H9 (cell line): ENCODE measurements around the gene GEN1. TPM values are rescaled to one million over a fixed set of nuclear protein-coding genes. Genes with fewer than 3 reads are reported as not detected.
A peak's percentile ranks its signal among the peaks of the same experiment; 100 is the strongest.

Experiments
- DNase-seq: peaks from one replicate; pipeline ENCODE4 v3.0.0-alpha.2; 2017
- H2AFZ ChIP-seq: one replicate; pipeline ENCODE4 v1.6.1; 2013; ENCODE audit warnings: mild to moderate bottlenecking, low read length, control low read depth, moderate library complexity
- H2AK5ac ChIP-seq: 2 replicates; pipeline ENCODE4 v1.6.1; 2013; ENCODE audit warnings: low read length, control low read depth, mixed read lengths; ENCODE audit not compliant: insufficient read length
- H2BK120ac ChIP-seq: one replicate; pipeline ENCODE4 v1.6.1; 2013; ENCODE audit warnings: low read depth, mild to moderate bottlenecking, low read length, control low read depth, inconsistent platforms; ENCODE audit not compliant: poor library complexity, severe bottlenecking
- H2BK12ac ChIP-seq: 2 replicates; pipeline ENCODE4 v1.6.1; 2013; ENCODE audit warnings: low read length, control low read depth, mixed read lengths, low read depth; ENCODE audit not compliant: insufficient read length
- H2BK15ac ChIP-seq: 2 replicates; pipeline ENCODE4 v1.6.1; 2013; ENCODE audit warnings: low read depth, low read length, control low read depth
- H2BK20ac ChIP-seq: one replicate; pipeline ENCODE4 v1.6.1; 2013; ENCODE audit warnings: low read depth, mild to moderate bottlenecking, low read length, control low read depth, inconsistent platforms; ENCODE audit not compliant: poor library complexity, severe bottlenecking
- H2BK5ac ChIP-seq: 2 replicates; pipeline ENCODE4 v1.6.1; 2013; ENCODE audit warnings: low read length, control low read depth, mixed read lengths; ENCODE audit not compliant: insufficient read length
- H3K14ac ChIP-seq: 2 replicates; pipeline ENCODE4 v1.6.1; 2013; ENCODE audit warnings: low read length, control low read depth; ENCODE audit not compliant: insufficient read depth
- H3K18ac ChIP-seq: 2 replicates; pipeline ENCODE4 v1.6.1; 2013; ENCODE audit warnings: low read depth, mild to moderate bottlenecking, mixed read lengths, low read length, control low read depth; ENCODE audit not compliant: insufficient read length
- H3K23ac ChIP-seq: 2 replicates; pipeline ENCODE4 v1.6.1; 2013; ENCODE audit warnings: low read length, control low read depth, mixed read lengths, low read depth; ENCODE audit not compliant: insufficient read length
- H3K23me2 ChIP-seq: 2 replicates; pipeline ENCODE4 v1.6.1; 2013; ENCODE audit warnings: low read depth, mild to moderate bottlenecking, mixed read lengths, low read length, control low read depth; ENCODE audit not compliant: insufficient read length, poor library complexity, severe bottlenecking
- H3K27ac ChIP-seq: 2 replicates; pipeline ENCODE4 v1.5.1; 2013; ENCODE audit warnings: low read length, control low read depth, mixed read lengths, low read depth; ENCODE audit not compliant: insufficient read length
- H3K27me3 ChIP-seq: 2 replicates; pipeline ENCODE4 v1.6.1; 2013; ENCODE audit warnings: low read length, control low read depth, inconsistent platforms; ENCODE audit not compliant: insufficient read depth
- H3K4ac ChIP-seq: 2 replicates; pipeline ENCODE4 v1.6.1; 2013; ENCODE audit warnings: low read depth, mild to moderate bottlenecking, control low read depth, inconsistent platforms, low read length, moderate library complexity
- H3K4me1 ChIP-seq: 2 replicates; pipeline ENCODE4 v1.6.1; 2013; ENCODE audit warnings: low read length, control low read depth, inconsistent platforms; ENCODE audit not compliant: insufficient read depth
- H3K4me2 ChIP-seq: 2 replicates; pipeline ENCODE4 v1.6.1; 2013; ENCODE audit warnings: low read length, control low read depth, mixed read lengths; ENCODE audit not compliant: insufficient read length, insufficient read depth
- H3K56ac ChIP-seq: 2 replicates; pipeline ENCODE4 v1.6.1; 2013; ENCODE audit warnings: low read depth, mild to moderate bottlenecking, mixed read lengths, low read length, control low read depth; ENCODE audit not compliant: insufficient read length
- H3K79me1 ChIP-seq: 2 replicates; pipeline ENCODE4 v1.6.1; 2013; ENCODE audit warnings: low read depth, mild to moderate bottlenecking, moderate library complexity, low read length, control low read depth, inconsistent platforms; ENCODE audit not compliant: insufficient read depth, poor library complexity, severe bottlenecking
- H3K79me2 ChIP-seq: 2 replicates; pipeline ENCODE4 v1.6.1; 2013; ENCODE audit warnings: low read length, control low read depth, inconsistent platforms; ENCODE audit not compliant: insufficient read depth
- H3K9ac ChIP-seq: 2 replicates; pipeline ENCODE4 v1.6.1; 2013; ENCODE audit warnings: low read length, control low read depth, mixed read lengths; ENCODE audit not compliant: insufficient read length; ENCODE audit errors: extremely low read depth
- H3K9me3 ChIP-seq: one replicate; pipeline ENCODE4 v1.6.1; 2013; ENCODE audit warnings: low read depth, low read length, inconsistent platforms; ENCODE audit not compliant: control insufficient read depth
- H3T11ph ChIP-seq: one replicate; pipeline ENCODE4 v1.6.1; 2013; ENCODE audit warnings: mild to moderate bottlenecking, low read length, control low read depth, inconsistent platforms
- H4K20me1 ChIP-seq: one replicate; pipeline ENCODE4 v1.6.1; 2013; ENCODE audit not compliant: control insufficient read depth, insufficient read length, insufficient read depth
- H4K5ac ChIP-seq: 2 replicates; pipeline ENCODE4 v1.6.1; 2013; ENCODE audit warnings: low read depth, mild to moderate bottlenecking, mixed read lengths, low read length, control low read depth; ENCODE audit not compliant: insufficient read length
- H4K8ac ChIP-seq: replicated peaks from 2 replicates; pipeline ENCODE4 v1.6.1; 2013; ENCODE audit warnings: low read length, control low read depth, mixed read lengths, low read depth; ENCODE audit not compliant: insufficient read length
- H4K91ac ChIP-seq: 2 replicates; pipeline ENCODE4 v1.6.1; 2013; ENCODE audit warnings: low read depth, mild to moderate bottlenecking, moderate library complexity, mixed read lengths, low read length, control low read depth; ENCODE audit not compliant: insufficient read length
- H3K27ac Mint-ChIP-seq, 3 experiments: 2 replicates in 2 of 3; 3 replicates in 1 of 3; pipeline ENCODE4 v1.8.0; 2020 to 2021; ENCODE audit warnings: mixed read lengths in 3 of 3, mild to moderate bottlenecking in 1 of 3, moderate library complexity in 1 of 3
- H3K27me3 Mint-ChIP-seq: 2 replicates; pipeline ENCODE4 v1.8.0; 2021; ENCODE audit warnings: low read depth, mild to moderate bottlenecking, moderate library complexity, mixed read lengths
- H3K36me3 Mint-ChIP-seq, 3 experiments: 2 replicates in 2 of 3; 3 replicates in 1 of 3; pipeline ENCODE4 v1.8.0; 2020 to 2021; ENCODE audit warnings: low read depth in 3 of 3, mixed read lengths in 3 of 3; ENCODE audit not compliant: insufficient read depth in 1 of 3
- H3K4me1 Mint-ChIP-seq, 2 experiments: 2 replicates each; pipeline ENCODE4 v1.8.0; 2020; ENCODE audit warnings: mixed read lengths in 2 of 2
- H3K4me3 Mint-ChIP-seq, 2 experiments: 2 replicates in 1 of 2; 3 replicates in 1 of 2; pipeline ENCODE4 v1.8.0; 2020 to 2021; ENCODE audit warnings: mild to moderate bottlenecking in 2 of 2, mixed read lengths in 2 of 2, moderate library complexity in 1 of 2
- H3K9me3 Mint-ChIP-seq, 2 experiments: 2 replicates in 1 of 2; 3 replicates in 1 of 2; pipeline ENCODE4 v1.8.0; 2020; ENCODE audit warnings: mild to moderate bottlenecking in 2 of 2, mixed read lengths in 2 of 2, moderate library complexity in 1 of 2
- WGBS: extraction: QIAGEN DNeasy Blood & Tissue Kit; methylation state at CpG from one replicate; pipeline ENCODE4 v1.1.7; 2013; ENCODE audit warnings: missing lambda C conversion rate, low lambda C conversion rate, mixed read lengths; ENCODE audit not compliant: insufficient read length; ENCODE audit errors: extremely low coverage; 5-methylcytosine and 5-hydroxymethylcytosine counted together
- total RNA-seq: library from RNA; stranded (reverse); gene quantifications from 2 replicates; pipeline ENCODE4 v1.2.1, GENCODE V29; 2021
- TF ChIP-seq, protein P1 (sequence below): fragments of 200-600 bp; sonication (generic); conservative IDR thresholded peaks from 3 replicates; pipeline ENCODE4 v1.8.0; 2021; ENCODE audit warnings: antibody characterized with exemption, mild to moderate bottlenecking

The GEN1 gene
- total RNA-seq, 1 experiment from 2014 or later: 28.1 TPM

GRCh38 chr2:17728210-17728609, 25.7 kb upstream of the GEN1 start:
- no peak overlapping the region for H3K4me2 ChIP-seq
- no peak overlapping the region for H2AFZ ChIP-seq
- no peak overlapping the region for H2BK120ac ChIP-seq
- H2BK15ac ChIP-seq: no peak overlapping the region
- no peak overlapping the region for H3K14ac ChIP-seq
- H3K56ac ChIP-seq: no peak overlapping the region
- H3K9me3 Mint-ChIP-seq: no peaks in the 10 kb centered on the region
- peaks cover 15 to 50% (median 37%) of the 10 kb centered on the region in 3 experiments for H3K36me3 Mint-ChIP-seq
- no peaks in the 10 kb centered on the region for H3K27me3 ChIP-seq
- no peak overlapping the region for H4K8ac ChIP-seq
- H4K5ac ChIP-seq: no peak overlapping the region
- no peak overlapping the region for H3K23ac ChIP-seq
- no peak overlapping the region for H2BK20ac ChIP-seq
- H3K4ac ChIP-seq: no peak overlapping the region
- TF ChIP-seq, protein P1, sequence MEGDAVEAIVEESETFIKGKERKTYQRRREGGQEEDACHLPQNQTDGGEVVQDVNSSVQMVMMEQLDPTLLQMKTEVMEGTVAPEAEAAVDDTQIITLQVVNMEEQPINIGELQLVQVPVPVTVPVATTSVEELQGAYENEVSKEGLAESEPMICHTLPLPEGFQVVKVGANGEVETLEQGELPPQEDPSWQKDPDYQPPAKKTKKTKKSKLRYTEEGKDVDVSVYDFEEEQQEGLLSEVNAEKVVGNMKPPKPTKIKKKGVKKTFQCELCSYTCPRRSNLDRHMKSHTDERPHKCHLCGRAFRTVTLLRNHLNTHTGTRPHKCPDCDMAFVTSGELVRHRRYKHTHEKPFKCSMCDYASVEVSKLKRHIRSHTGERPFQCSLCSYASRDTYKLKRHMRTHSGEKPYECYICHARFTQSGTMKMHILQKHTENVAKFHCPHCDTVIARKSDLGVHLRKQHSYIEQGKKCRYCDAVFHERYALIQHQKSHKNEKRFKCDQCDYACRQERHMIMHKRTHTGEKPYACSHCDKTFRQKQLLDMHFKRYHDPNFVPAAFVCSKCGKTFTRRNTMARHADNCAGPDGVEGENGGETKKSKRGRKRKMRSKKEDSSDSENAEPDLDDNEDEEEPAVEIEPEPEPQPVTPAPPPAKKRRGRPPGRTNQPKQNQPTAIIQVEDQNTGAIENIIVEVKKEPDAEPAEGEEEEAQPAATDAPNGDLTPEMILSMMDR: no peak
- no peaks in the 10 kb centered on the region for H3K23me2 ChIP-seq
- H3K9ac ChIP-seq: no peak overlapping the region
- DNase-seq: no peak
- peak overlapping the region in 1 of 3 experiments; percentile 61; a peak in 2 of 7 replicates for H3K27ac Mint-ChIP-seq
- H2BK5ac ChIP-seq: no peak overlapping the region
- H3K4me1 ChIP-seq: no peaks in the 10 kb centered on the region
- H2AK5ac ChIP-seq: no peak overlapping the region
- no peaks in the 10 kb centered on the region for H3K9me3 ChIP-seq
- H3K27ac ChIP-seq: no peak overlapping the region
- H3K27me3 Mint-ChIP-seq: no peaks in the 10 kb centered on the region
- no peaks in the 10 kb centered on the region for H3K79me2 ChIP-seq
- H3T11ph ChIP-seq: no peak overlapping the region
- peaks cover 8 to 11% of the 10 kb centered on the region in 2 experiments; a peak in 3 of 4 replicates for H3K4me1 Mint-ChIP-seq
- WGBS: no CpG with 5 or more reads among the region's 6 CpGs
- no peak overlapping the region for H3K18ac ChIP-seq
- no peak overlapping the region for H4K91ac ChIP-seq
- no peak overlapping the region for H2BK12ac ChIP-seq
- H4K20me1 ChIP-seq: no peaks in the 10 kb centered on the region
- H3K79me1 ChIP-seq: peaks cover 3% of the 10 kb centered on the region
- no peak overlapping the region for H3K4me3 Mint-ChIP-seq
